H1 (cell line): ENCODE measurements around the gene SYNJ1. TPM values are rescaled to one million over a fixed set of nuclear protein-coding genes. Genes with fewer than 3 reads are reported as not detected.

Experiments used
- CTCF ChIA-PET: fragments of 300-600 bp; sonication (Branson Sonifier 250); formaldehyde crosslinking; loops from one replicate; lab custom pipeline; 2021; ENCODE audit not compliant: partially characterized antibody; lab: Charles Lee
- POLR2A ChIA-PET: fragments of 300-600 bp; sonication (Branson Sonifier 250); formaldehyde crosslinking; loops from one replicate; lab custom pipeline; 2021; ENCODE audit warnings: inconsistent platforms; ENCODE audit not compliant: partially characterized antibody; lab: Charles Lee
- DNase-seq, 2 experiments: peaks; one replicate each; pipeline versions ENCODE4 v3.0.0 to v3.0.0-alpha.2; 2010 to 2022; ENCODE audit warnings: low spot score in 2 of 2, low read depth in 1 of 2, mixed read lengths in 1 of 2
- FAIRE-seq: peaks from 2 replicates; lab custom pipeline; 2011; peaks lifted over from hg19 to GRCh38; lab: Jason Lieb, UNC
- H2AFZ ChIP-seq: 2 replicates; pipeline ENCODE4 v1.8.1; 2012; ENCODE audit warnings: low read length, inconsistent platforms
- H2AK5ac ChIP-seq: 2 replicates; pipeline ENCODE4 v1.6.1; 2013; ENCODE audit warnings: low read depth, low read length
- H2BK120ac ChIP-seq: replicated peaks from 2 replicates; pipeline ENCODE3; 2013; ENCODE audit warnings: low read depth, low read length, inconsistent platforms
- H2BK12ac ChIP-seq: 2 replicates; pipeline ENCODE4 v1.6.1; 2013; ENCODE audit warnings: low read depth, low read length
- H2BK15ac ChIP-seq: 2 replicates; pipeline ENCODE4 v1.6.1; 2013; ENCODE audit warnings: low read length
- H2BK20ac ChIP-seq: 2 replicates; pipeline ENCODE4 v1.6.1; 2013; ENCODE audit warnings: low read length
- H2BK5ac ChIP-seq: 2 replicates; pipeline ENCODE4 v1.6.1; 2013; ENCODE audit warnings: low read depth, low read length
- H3K14ac ChIP-seq: 2 replicates; pipeline ENCODE4 v1.6.1; 2013; ENCODE audit warnings: inconsistent platforms; ENCODE audit not compliant: insufficient read length
- H3K18ac ChIP-seq: 2 replicates; pipeline ENCODE4 v1.6.1; 2013; ENCODE audit warnings: low read length; ENCODE audit errors: extremely low read depth
- H3K23ac ChIP-seq: 2 replicates; pipeline ENCODE4 v1.6.1; 2013; ENCODE audit warnings: inconsistent platforms; ENCODE audit not compliant: insufficient read length
- H3K23me2 ChIP-seq: 2 replicates; pipeline ENCODE4 v1.6.1; 2013; ENCODE audit warnings: low read depth, low read length
- H3K27ac ChIP-seq: 2 replicates; pipeline ENCODE4 v1.6.1; 2011; ENCODE audit warnings: low read depth, low read length, inconsistent platforms
- H3K27me3 ChIP-seq, 4 experiments: replicated peaks in 1 of 4; 1 replicate in 1 of 4; 2 replicates in 3 of 4; pipeline versions ENCODE4 v1.6.1 to v1.8.1; 2011 to 2013; ENCODE audit warnings: low read length in 3 of 4, mild to moderate bottlenecking in 3 of 4, inconsistent platforms in 2 of 4, mixed read lengths in 2 of 4, moderate library complexity in 1 of 4; ENCODE audit not compliant: control insufficient read depth in 3 of 4, insufficient read depth in 3 of 4; ENCODE audit errors: extremely low read depth in 1 of 4
- H3K36me3 ChIP-seq, 4 experiments: 2 replicates each; pipeline versions ENCODE4 v1.6.1 to v1.8.1; 2011 to 2013; ENCODE audit warnings: mild to moderate bottlenecking in 4 of 4, low read length in 3 of 4, moderate library complexity in 2 of 4, control low read depth in 1 of 4, inconsistent platforms in 1 of 4; ENCODE audit not compliant: insufficient read depth in 4 of 4, control insufficient read depth in 2 of 4
- H3K4ac ChIP-seq: replicated peaks from 2 replicates; pipeline ENCODE3; 2013; ENCODE audit warnings: low read length, low read depth, mixed read lengths, inconsistent platforms; ENCODE audit not compliant: insufficient read length
- H3K4me1 ChIP-seq, 4 experiments: replicated peaks in 1 of 4; 1 replicate in 1 of 4; 2 replicates in 3 of 4; pipeline versions ENCODE4 v1.6.1 to v1.8.1; 2011 to 2013; ENCODE audit warnings: low read length in 3 of 4, inconsistent platforms in 2 of 4, mixed read lengths in 1 of 4; ENCODE audit not compliant: insufficient read depth in 4 of 4, control insufficient read depth in 3 of 4
- H3K4me2 ChIP-seq, 2 experiments: 2 replicates each; pipeline versions ENCODE4 v1.6.1 to v1.8.1; 2011 to 2013; ENCODE audit warnings: low read depth in 2 of 2, low read length in 2 of 2, control low read depth in 1 of 2, inconsistent platforms in 1 of 2, mild to moderate bottlenecking in 1 of 2; ENCODE audit not compliant: insufficient read depth in 1 of 2
- H3K4me3 ChIP-seq, 4 experiments: fragments of 200-600, 300-600 bp in 1 of 4; sonication (generic), shearing (Covaris generic), sonication (Bioruptor Twin) in 1 of 4; 2 replicates each; pipeline versions ENCODE4 v1.5.1 to v1.8.1; 2011 to 2016; ENCODE audit warnings: low read length in 4 of 4, low read depth in 3 of 4, control low read depth in 2 of 4, inconsistent platforms in 2 of 4, mild to moderate bottlenecking in 2 of 4, mixed read lengths in 1 of 4, moderate library complexity in 1 of 4; ENCODE audit not compliant: insufficient read depth in 2 of 4; ENCODE audit errors: extremely low read depth in 1 of 4
- H3K56ac ChIP-seq: replicated peaks from 2 replicates; pipeline ENCODE3; 2013; ENCODE audit warnings: low read depth, mild to moderate bottlenecking, mixed read lengths, low read length, inconsistent platforms; ENCODE audit not compliant: insufficient read length
- H3K79me1 ChIP-seq: 2 replicates; pipeline ENCODE4 v1.6.1; 2013; ENCODE audit warnings: low read depth, low read length, control low read depth
- H3K79me2 ChIP-seq, 2 experiments: 2 replicates each; pipeline versions ENCODE4 v1.6.1 to v1.8.1; 2012 to 2013; ENCODE audit warnings: low read length in 2 of 2, mild to moderate bottlenecking in 2 of 2, inconsistent platforms in 1 of 2; ENCODE audit not compliant: insufficient read depth in 2 of 2, control insufficient read depth in 1 of 2
- H3K9ac ChIP-seq, 4 experiments: replicated peaks in 1 of 4; 1 replicate in 1 of 4; 2 replicates in 3 of 4; pipeline versions ENCODE4 v1.6.1 to v1.8.1; 2011 to 2013; ENCODE audit warnings: low read depth in 3 of 4, low read length in 3 of 4, control low read depth in 2 of 4, mild to moderate bottlenecking in 2 of 4, moderate library complexity in 2 of 4, inconsistent platforms in 1 of 4; ENCODE audit errors: extremely low read depth in 1 of 4
- H3K9me3 ChIP-seq, 2 experiments: 2 replicates each; pipeline versions ENCODE4 v1.6.1 to v1.8.1; 2012 to 2013; ENCODE audit warnings: mild to moderate bottlenecking in 2 of 2, moderate library complexity in 2 of 2, control low read depth in 1 of 2, inconsistent platforms in 1 of 2, low read depth in 1 of 2, low read length in 1 of 2, mixed read lengths in 1 of 2; ENCODE audit not compliant: insufficient read depth in 2 of 2
- H4K20me1 ChIP-seq, 2 experiments: replicated peaks in 1 of 2; 2 replicates each; pipeline versions ENCODE3 to v1.8.1; 2011 to 2013; ENCODE audit warnings: inconsistent platforms in 2 of 2, low read length in 2 of 2, mild to moderate bottlenecking in 1 of 2; ENCODE audit not compliant: insufficient read depth in 2 of 2, control insufficient read depth in 1 of 2
- H4K5ac ChIP-seq: 2 replicates; pipeline ENCODE4 v1.6.1; 2013; ENCODE audit warnings: low read length, low read depth, mixed read lengths, inconsistent platforms; ENCODE audit not compliant: insufficient read length
- H4K8ac ChIP-seq: 2 replicates; pipeline ENCODE4 v1.8.0; 2013; ENCODE audit warnings: mild to moderate bottlenecking, moderate library complexity, low read length, inconsistent platforms; ENCODE audit not compliant: insufficient read depth; ENCODE audit errors: extremely low read depth
- H4K91ac ChIP-seq: replicated peaks from 2 replicates; pipeline ENCODE3; 2013; ENCODE audit warnings: low read length, mixed read lengths, inconsistent platforms; ENCODE audit not compliant: insufficient read length
- BRCA1 ChIP-seq: IDR thresholded peaks from 2 replicates; pipeline ENCODE4 v1.6.1; 2012; ENCODE audit warnings: low read depth, low read length, improper control_type of control experiment
- CREB1 ChIP-seq: IDR thresholded peaks from 2 replicates; pipeline ENCODE4 v1.6.1; 2012; ENCODE audit warnings: inconsistent platforms
- EGR1 ChIP-seq: IDR thresholded peaks from 2 replicates; pipeline ENCODE4 v1.6.1; 2011; ENCODE audit warnings: low read depth, low read length, borderline replicate concordance
- EZH2 ChIP-seq: fragments of 200-600 bp; sonication (generic); IDR thresholded peaks from 2 replicates; pipeline ENCODE4 v1.7.1; 2012; ENCODE audit warnings: low read depth, mild to moderate bottlenecking, moderate library complexity, low read length, inconsistent platforms; ENCODE audit not compliant: severe bottlenecking
- KDM1A ChIP-seq: fragments of 200-600, 300-600 bp; sonication (generic); IDR thresholded peaks from 2 replicates; pipeline ENCODE4 v1.7.1; 2016; ENCODE audit warnings: mild to moderate bottlenecking, low read length, borderline replicate concordance
- MAFK ChIP-seq: IDR thresholded peaks from 2 replicates; pipeline ENCODE4 v1.6.1; 2012; ENCODE audit warnings: low read depth, mild to moderate bottlenecking, improper control_type of control experiment, low read length
- RNF2 ChIP-seq: fragments of 200-900, 300-1000 bp; sonication (generic); IDR thresholded peaks from 2 replicates; pipeline ENCODE4 v1.7.1; 2016; ENCODE audit warnings: borderline replicate concordance, low read depth, mild to moderate bottlenecking, antibody characterized with exemption, low read length; ENCODE audit not compliant: poor library complexity, severe bottlenecking; ENCODE audit errors: missing control alignments
- SP4 ChIP-seq: IDR thresholded peaks from 2 replicates; pipeline ENCODE4 v1.6.1; 2012; ENCODE audit warnings: low read length, inconsistent platforms
- SRF ChIP-seq: IDR thresholded peaks from 2 replicates; pipeline ENCODE4 v1.6.1; 2011; ENCODE audit warnings: mild to moderate bottlenecking, low read depth, low read length, moderate library complexity
- YY1 ChIP-seq: IDR thresholded peaks from 2 replicates; pipeline ENCODE4 v1.6.1; 2011; ENCODE audit warnings: low read depth, mild to moderate bottlenecking, low read length
- WGBS, 2 experiments: shearing (Covaris generic) in 1 of 2; methylation state at CpG; one replicate each; pipeline versions ENCODE4 v1.1.6 to v1.1.7; 2013 to 2015; ENCODE audit warnings: low lambda C conversion rate in 2 of 2, mixed read lengths in 2 of 2, inconsistent platforms in 1 of 2, low coverage in 1 of 2, missing lambda C conversion rate in 1 of 2; ENCODE audit not compliant: insufficient replicate concordance in 2 of 2, insufficient coverage in 1 of 2, insufficient read length in 1 of 2; ENCODE audit errors: extremely low coverage in 1 of 2, missing lambda C conversion rate in 1 of 2; 5-methylcytosine and 5-hydroxymethylcytosine counted together
- polyA plus RNA-seq, 7 experiments: library from polyadenylated mRNA; depleted of rRNA in 3 of 7; stranded (reverse) in 5 of 7; unstranded in 2 of 7; fragments of >200 nt in 5 of 7; fragments of 200-250 nt in 2 of 7; gene quantifications; 1 replicate in 5 of 7; 2 replicates in 1 of 7; 4 replicates in 1 of 7; pipeline versions ENCODE4 v1.2.1 to v1.2.3, GENCODE V29; 2011 to 2013; ENCODE audit warnings: missing spikeins in 2 of 7, mixed read lengths in 2 of 7
- total RNA-seq: library from RNA; stranded (reverse); fragmentation: NEBNext Ultra II Directional; extraction: Animal tissue kit (Norgen Biotek cat#: 25700); gene quantifications from 2 replicates; pipeline ENCODE4 v1.2.1, GENCODE V29; 2021
- TF ChIP-seq, protein P1 (sequence below): IDR thresholded peaks from 2 replicates; pipeline ENCODE4 v1.6.1; 2011; ENCODE audit warnings: low read depth, mild to moderate bottlenecking, low read length; ENCODE audit not compliant: insufficient read depth
- TF ChIP-seq, protein P2 (sequence below): IDR thresholded peaks from 2 replicates; pipeline ENCODE4 v1.6.1; 2012; ENCODE audit warnings: inconsistent platforms

SYNJ1 gene
- total and polyA plus RNA-seq, 2 of the 8 experiments (the other 6 are each of a cell fraction or from before 2014, with no cell fraction given): 1.3 to 4.3 TPM

DNA sequence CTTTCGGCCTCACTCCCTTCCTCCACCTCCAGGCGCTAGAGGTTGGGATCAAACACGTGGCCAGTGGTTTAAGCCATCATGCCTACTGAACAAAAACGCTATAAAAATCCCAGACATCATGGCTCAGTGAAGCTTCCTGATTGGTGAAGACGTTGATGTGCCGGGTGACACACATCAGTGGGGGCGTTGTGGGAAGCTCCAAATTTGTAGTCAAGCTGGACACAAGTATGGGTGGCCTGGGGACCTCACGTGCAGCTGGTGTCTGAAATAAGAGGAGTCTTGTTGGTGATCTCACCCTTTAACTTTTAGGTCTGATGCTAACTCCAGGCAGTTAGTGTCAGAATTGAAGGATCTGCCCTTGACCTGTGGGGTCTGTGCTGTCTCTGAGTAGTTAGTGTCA is 122.3 kb downstream of the SYNJ1 start:
- Histone ChIP-seq H3K23ac (no peak overlapping the region), H2BK120ac (peak overlapping the region; percentile 75), H4K5ac (peak overlapping the region; percentile 40), H2BK5ac (peak overlapping the region; percentile 76; the same call in 1 of the 2 replicates), H2AFZ (no peak overlapping the region), H3K14ac (no peak overlapping the region), H4K91ac (peak overlapping the region; percentile 82), H3K27me3 (no peaks in the 10 kb centered on the region), H3K56ac (no peak overlapping the region), H3K4me1 (peaks cover 27 to 43% (median 32%) of the 10 kb centered on the region in 4 experiments), H3K4me2 (peak overlapping the region; percentile 53 to 73), H3K4ac (peak overlapping the region; percentile 4), H2BK15ac (no peak overlapping the region; the same call in 1 of the 2 replicates), H3K18ac (peak overlapping the region; percentile 49; the same call in 1 of the 2 replicates), H3K79me1 (no peaks in the 10 kb centered on the region; the same call in 1 of the 2 replicates), H3K4me3 (peak overlapping the region in 1 of 4 experiments; percentile 3; a peak in 1 of 8 replicates), H3K23me2 (0 out of 2 replicates have a peak, but pooled peaks cover 3% of the 10 kb centered on the region), H4K8ac (no peak overlapping the region), H4K20me1 (peaks cover 0 to 2% of the 10 kb centered on the region in 2 experiments), H2BK12ac (peak overlapping the region; percentile 18; the same call in 1 of the 2 replicates), H3K79me2 (peaks cover 0 to 17% of the 10 kb centered on the region in 2 experiments; a peak in 2 of 4 replicates), H3K36me3 (peaks cover 7 to 74% (median 21%) of the 10 kb centered on the region in 4 experiments), H2BK20ac (peak overlapping the region; percentile 75; the same call in 1 of the 2 replicates), H3K27ac (peak overlapping the region; percentile 78; the same call in 1 of the 2 replicates), H2AK5ac (peak overlapping the region; percentile 85; the same call in 1 of the 2 replicates), H3K9me3 (no peaks in the 10 kb centered on the region), H3K9ac (no peak overlapping the region)
- POLR2A ChIA-PET: interaction anchor here (0.6 to 1.5 kb wide), 6 partner anchors 10 to 349 kb away, joined by 3 read pairs; no protein-coding TSS in a partner anchor
- no peak for DNase-seq
- WGBS, 2 experiments: 80% methylated on average over 8 of the region's 8 CpGs; no CpG with 5 or more reads in 1 of the 2 experiments
- peak; percentile 32 for FAIRE-seq
- CTCF ChIA-PET: interaction anchor here (0.5 to 5.2 kb wide), 7 partner anchors 26 to 221 kb away, joined by 3 to 23 read pairs (median 4); no protein-coding TSS in a partner anchor
- no peak for TF ChIP-seq SRF
- no peak for TF ChIP-seq CREB1
- TF ChIP-seq SP4: no peak
- no peak for TF ChIP-seq RNF2
- TF ChIP-seq BRCA1: no peak
- TF ChIP-seq, protein P1, sequence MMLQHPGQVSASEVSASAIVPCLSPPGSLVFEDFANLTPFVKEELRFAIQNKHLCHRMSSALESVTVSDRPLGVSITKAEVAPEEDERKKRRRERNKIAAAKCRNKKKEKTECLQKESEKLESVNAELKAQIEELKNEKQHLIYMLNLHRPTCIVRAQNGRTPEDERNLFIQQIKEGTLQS: no peak
- TF ChIP-seq KDM1A: no peak
- no peak for TF ChIP-seq YY1
- TF ChIP-seq, protein P2, sequence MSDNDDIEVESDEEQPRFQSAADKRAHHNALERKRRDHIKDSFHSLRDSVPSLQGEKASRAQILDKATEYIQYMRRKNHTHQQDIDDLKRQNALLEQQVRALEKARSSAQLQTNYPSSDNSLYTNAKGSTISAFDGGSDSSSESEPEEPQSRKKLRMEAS: no peak
- TF ChIP-seq EGR1: no peak
- no peak for TF ChIP-seq MAFK
- TF ChIP-seq EZH2: no peak
